Upper lobe of right lung (tissue), 1 donor: ENCODE measurements around the gene MYH8. TPM values are rescaled to one million over a fixed set of nuclear protein-coding genes. Genes with fewer than 3 reads are reported as not detected.

Experiments
- ATAC-seq: fragments of 200-7000 bp; cut with Tn5 transposase; one replicate; pipeline ENCODE4 v1.9.1; 2020; ENCODE audit warnings: mild to moderate bottlenecking, moderate library complexity
- DNase-seq: peaks from one replicate; pipeline ENCODE4 v3.0.0-alpha.2; 2020
- H3K27ac ChIP-seq: fragments of 200-600 bp; one replicate; pipeline ENCODE4 v1.8.0; 2022
- H3K27me3 ChIP-seq: fragments of 200-600 bp; one replicate; pipeline ENCODE4 v1.8.0; 2022; ENCODE audit warnings: mild to moderate bottlenecking
- H3K36me3 ChIP-seq: fragments of 200-600 bp; one replicate; pipeline ENCODE4 v1.8.0; 2022
- H3K4me1 ChIP-seq: fragments of 200-600 bp; one replicate; pipeline ENCODE4 v1.8.0; 2022
- H3K4me3 ChIP-seq: fragments of 200-600 bp; one replicate; pipeline ENCODE4 v1.8.0; 2022; ENCODE audit warnings: mild to moderate bottlenecking
- H3K9me3 ChIP-seq: fragments of 200-600 bp; one replicate; pipeline ENCODE4 v1.8.0; 2022
- intact Hi-C: fragments of 100-400 bp; cut with DNase I; formaldehyde crosslinking; loops from one replicate; pipeline ENCODE4 v1.11.0; 2022
- long read RNA-seq: library from polyadenylated mRNA; unstranded; transcript quantifications from one replicate; pipeline ENCODE4 v2.0.0, GENCODE V29; 2021
- total RNA-seq: library from RNA; stranded (reverse); fragmentation: NEBNext Ultra II Directional; extraction: Animal tissue kit (Norgen Biotek cat#: 25700); gene quantifications from one replicate; pipeline ENCODE4 v1.2.1, GENCODE V29; 2021
- TF ChIP-seq, protein P1 (sequence below): fragments of 200-600 bp; IDR thresholded peaks from one replicate; pipeline ENCODE4 v1.8.0; 2022; ENCODE audit warnings: antibody characterized with exemption
- donor health status: DM: no; HTN: yes; CAD: no; lungs with severe emphysema.

MYH8 gene
- not detected for total RNA-seq
- long read RNA-seq = 0 reads

DNA sequence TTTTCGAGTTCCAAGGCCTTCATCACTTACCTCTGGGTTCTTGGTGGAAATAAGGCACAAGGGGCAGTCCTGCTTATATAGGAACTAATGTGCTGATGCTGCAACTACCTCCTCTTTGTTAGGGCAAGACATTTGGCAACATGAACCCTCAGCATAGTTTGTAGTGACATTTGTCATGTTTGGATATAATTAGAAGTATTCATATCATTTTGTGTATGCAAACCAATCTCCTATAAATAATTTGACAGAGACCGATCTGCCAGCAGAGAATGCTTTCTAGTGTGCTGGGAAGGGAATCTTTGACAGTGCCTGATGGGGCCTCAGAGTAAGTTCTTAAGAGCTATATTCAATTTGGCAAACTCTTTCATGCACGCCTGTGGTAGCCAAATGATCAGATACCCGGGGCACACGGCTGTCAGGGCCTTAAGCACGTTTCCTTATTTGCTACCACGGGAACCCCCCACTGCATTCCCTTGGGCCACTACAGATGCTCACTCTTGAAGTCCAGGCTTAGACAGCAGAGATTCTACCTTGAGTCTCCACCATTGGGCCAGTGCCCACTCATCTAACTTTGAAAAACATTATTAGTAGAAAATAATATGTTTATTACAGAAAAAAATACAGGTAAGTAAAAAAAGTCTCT, at the start of gene MYH8:
Gene MYH8, minus strand, starts transcription at position 51 of the 643 bp plus-strand sequence. CDS start 1,723 bp downstream, outside the sequence.
- no peaks in the 10 kb centered on the region for H3K9me3 ChIP-seq
- no peaks in the 10 kb centered on the region for H3K36me3 ChIP-seq
- ATAC-seq (no peak), DNase-seq (no peak)
- no peaks in the 10 kb centered on the region for H3K27me3 ChIP-seq
- no peak within 1 kb of the TSS for H3K27ac ChIP-seq
- intact Hi-C loops = no loop called here
- H3K4me1 ChIP-seq = no peaks in the 10 kb centered on the region
- no peak within 1 kb of the TSS for H3K4me3 ChIP-seq
- TF ChIP-seq, protein P1, sequence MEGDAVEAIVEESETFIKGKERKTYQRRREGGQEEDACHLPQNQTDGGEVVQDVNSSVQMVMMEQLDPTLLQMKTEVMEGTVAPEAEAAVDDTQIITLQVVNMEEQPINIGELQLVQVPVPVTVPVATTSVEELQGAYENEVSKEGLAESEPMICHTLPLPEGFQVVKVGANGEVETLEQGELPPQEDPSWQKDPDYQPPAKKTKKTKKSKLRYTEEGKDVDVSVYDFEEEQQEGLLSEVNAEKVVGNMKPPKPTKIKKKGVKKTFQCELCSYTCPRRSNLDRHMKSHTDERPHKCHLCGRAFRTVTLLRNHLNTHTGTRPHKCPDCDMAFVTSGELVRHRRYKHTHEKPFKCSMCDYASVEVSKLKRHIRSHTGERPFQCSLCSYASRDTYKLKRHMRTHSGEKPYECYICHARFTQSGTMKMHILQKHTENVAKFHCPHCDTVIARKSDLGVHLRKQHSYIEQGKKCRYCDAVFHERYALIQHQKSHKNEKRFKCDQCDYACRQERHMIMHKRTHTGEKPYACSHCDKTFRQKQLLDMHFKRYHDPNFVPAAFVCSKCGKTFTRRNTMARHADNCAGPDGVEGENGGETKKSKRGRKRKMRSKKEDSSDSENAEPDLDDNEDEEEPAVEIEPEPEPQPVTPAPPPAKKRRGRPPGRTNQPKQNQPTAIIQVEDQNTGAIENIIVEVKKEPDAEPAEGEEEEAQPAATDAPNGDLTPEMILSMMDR = no peak

DNA sequence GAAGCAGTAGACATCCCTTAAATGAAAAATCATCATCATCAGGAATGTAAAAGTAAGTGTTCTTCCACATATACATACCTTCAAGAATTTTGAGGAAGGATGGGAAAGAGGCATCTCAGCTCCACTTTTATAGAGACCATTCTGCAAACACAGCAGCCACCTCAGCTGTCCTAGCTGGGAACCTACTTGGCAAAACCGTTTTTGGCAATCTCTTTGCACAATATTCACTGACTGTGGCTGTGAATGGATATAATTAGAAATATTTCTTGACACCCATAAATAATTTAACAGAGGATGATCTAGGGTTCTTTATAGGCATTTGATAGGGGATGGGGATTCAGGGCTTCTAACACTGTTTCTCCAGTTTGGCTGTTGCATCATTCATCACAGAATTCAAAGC, 47.7 kb upstream of the MYH8 start, which contains the start of gene MYH4:
Gene MYH4, minus strand, starts transcription at position 101 of the 400 bp plus-strand sequence. CDS start 2,814 bp downstream, outside the sequence.
- no peak within 1 kb of the TSS for H3K27ac ChIP-seq
- ATAC-seq (no peak), DNase-seq (no peak)
- intact Hi-C loops = no loop called here
- no peaks in the 10 kb centered on the region for H3K4me1 ChIP-seq
- H3K36me3 ChIP-seq = no peaks in the 10 kb centered on the region
- no peaks in the 10 kb centered on the region for H3K9me3 ChIP-seq
- H3K27me3 ChIP-seq = peaks cover 4% of the 10 kb centered on the region
- no peak within 1 kb of the TSS for H3K4me3 ChIP-seq
- TF ChIP-seq, protein P1 = no peak

DNA sequence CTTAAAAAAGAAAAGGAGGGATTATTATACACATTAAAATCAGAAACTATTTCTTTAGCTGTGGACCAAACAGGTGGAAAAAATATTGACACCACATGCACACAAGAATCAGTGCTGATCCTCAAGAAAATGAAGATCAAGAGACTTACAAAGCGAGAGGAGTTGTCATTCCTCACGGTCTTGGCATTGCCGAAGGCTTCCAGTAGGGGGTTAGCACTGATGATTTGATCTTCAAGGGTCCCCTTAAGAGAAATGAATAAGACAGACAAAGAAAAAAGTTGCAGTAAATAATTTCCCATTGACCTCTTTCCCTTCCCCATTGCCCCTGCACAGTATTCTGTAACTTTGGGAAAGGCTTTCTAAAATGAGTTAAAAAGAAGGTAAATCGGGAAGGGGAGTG, 41.7 kb upstream of the MYH8 start:
- Histone ChIP-seq H3K4me3 (no peak overlapping the region), H3K27ac (no peak overlapping the region), H3K4me1 (no peaks in the 10 kb centered on the region), H3K9me3 (no peaks in the 10 kb centered on the region), H3K36me3 (no peaks in the 10 kb centered on the region), H3K27me3 (no peaks in the 10 kb centered on the region)
- TF ChIP-seq, protein P1 = no peak
- intact Hi-C loops = no loop called here
- ATAC-seq (no peak), DNase-seq (no peak)

DNA sequence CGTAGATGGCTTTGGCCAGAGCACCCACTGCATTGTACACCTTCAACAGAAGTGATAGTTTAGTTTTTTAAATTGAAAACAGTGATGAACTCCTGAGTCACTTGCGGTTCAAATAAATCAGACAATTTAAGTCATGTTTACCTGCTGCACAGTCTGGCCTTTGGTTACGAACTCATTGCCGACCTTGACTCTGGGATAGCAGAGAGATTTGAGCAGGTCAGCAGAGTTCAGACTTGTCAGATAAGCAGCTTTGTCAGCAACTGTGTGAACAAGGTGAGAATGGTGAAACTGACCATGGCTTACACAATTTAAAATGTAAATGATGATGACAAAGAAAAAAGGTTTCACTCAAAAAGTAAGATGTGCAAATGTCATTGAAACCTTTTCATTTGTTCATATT, 38.3 kb upstream of the MYH8 start:
- peaks cover 4% of the 10 kb centered on the region for H3K27me3 ChIP-seq
- H3K27ac ChIP-seq = no peak overlapping the region
- H3K36me3 ChIP-seq = no peaks in the 10 kb centered on the region
- DNase-seq (no peak), ATAC-seq (no peak)
- intact Hi-C loops = no loop called here
- TF ChIP-seq, protein P1 = no peak
- H3K4me3 ChIP-seq = no peak overlapping the region
- no peaks in the 10 kb centered on the region for H3K9me3 ChIP-seq
- no peaks in the 10 kb centered on the region for H3K4me1 ChIP-seq

DNA sequence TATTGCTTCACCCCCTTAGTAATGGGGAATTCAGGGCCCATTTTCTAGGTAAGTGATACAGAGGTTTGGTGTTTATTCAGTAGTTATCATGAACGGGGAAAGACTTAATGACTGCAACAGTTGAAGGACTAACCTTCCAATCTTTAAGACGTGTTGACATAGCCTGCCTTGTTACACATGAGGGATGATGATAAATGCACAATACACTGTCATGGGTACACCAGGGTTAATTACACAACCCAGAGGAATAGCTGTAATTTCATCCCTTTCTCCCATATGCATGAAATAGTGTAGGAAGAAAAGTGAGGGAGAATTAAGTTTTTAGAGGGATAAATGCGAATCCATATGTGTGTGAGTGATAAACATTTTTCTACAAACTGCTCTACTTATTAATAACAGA, 37.0 kb upstream of the MYH8 start:
- Histone ChIP-seq H3K36me3 (no peaks in the 10 kb centered on the region), H3K4me3 (no peak overlapping the region)
- no peak for ATAC-seq

More for the DNA sequence above, 37.0 kb upstream of the MYH8 start:
- intact Hi-C loops = no loop called here
- Histone ChIP-seq H3K4me1 (no peaks in the 10 kb centered on the region), H3K27ac (no peak overlapping the region), H3K27me3 (peaks cover 4% of the 10 kb centered on the region), H3K9me3 (no peaks in the 10 kb centered on the region)
- no peak for DNase-seq
- TF ChIP-seq, protein P1 = no peak
